Measurements from ENCODE around the gene NEK9.

DNA sequence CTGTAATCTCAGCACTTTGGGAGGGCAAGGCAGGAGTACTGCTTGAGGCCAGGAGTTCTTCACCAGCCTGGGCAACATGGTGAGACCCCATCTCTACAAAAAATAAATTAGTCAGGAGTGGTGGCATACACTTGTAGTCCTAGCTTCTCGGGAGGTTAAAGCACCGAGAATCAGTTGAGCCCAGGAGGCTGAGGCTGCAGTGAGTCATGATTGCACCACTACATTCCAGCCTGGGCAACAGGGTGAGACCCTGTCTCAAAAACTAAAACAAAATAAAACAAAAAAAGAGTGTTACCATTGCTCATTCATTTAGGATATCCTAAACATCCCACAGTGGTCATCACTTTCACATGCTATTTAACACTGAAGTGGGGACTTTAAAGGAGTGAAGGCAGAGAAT lies 7.8 kb downstream of the NEK9 start:
- TF ChIP-seq, protein P1, sequence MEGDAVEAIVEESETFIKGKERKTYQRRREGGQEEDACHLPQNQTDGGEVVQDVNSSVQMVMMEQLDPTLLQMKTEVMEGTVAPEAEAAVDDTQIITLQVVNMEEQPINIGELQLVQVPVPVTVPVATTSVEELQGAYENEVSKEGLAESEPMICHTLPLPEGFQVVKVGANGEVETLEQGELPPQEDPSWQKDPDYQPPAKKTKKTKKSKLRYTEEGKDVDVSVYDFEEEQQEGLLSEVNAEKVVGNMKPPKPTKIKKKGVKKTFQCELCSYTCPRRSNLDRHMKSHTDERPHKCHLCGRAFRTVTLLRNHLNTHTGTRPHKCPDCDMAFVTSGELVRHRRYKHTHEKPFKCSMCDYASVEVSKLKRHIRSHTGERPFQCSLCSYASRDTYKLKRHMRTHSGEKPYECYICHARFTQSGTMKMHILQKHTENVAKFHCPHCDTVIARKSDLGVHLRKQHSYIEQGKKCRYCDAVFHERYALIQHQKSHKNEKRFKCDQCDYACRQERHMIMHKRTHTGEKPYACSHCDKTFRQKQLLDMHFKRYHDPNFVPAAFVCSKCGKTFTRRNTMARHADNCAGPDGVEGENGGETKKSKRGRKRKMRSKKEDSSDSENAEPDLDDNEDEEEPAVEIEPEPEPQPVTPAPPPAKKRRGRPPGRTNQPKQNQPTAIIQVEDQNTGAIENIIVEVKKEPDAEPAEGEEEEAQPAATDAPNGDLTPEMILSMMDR (IDR thresholded peaks at IDR 0.05) = no peak
- no peak for TF ChIP-seq POLR2A (IDR thresholded peaks at IDR 0.05)

Measured in body of pancreas (tissue), 4 donors.